Gastrocnemius medialis (tissue), 4 donors: ENCODE data around the gene ADRA2B. TPM values are rescaled to one million over a fixed set of nuclear protein-coding genes. Genes with fewer than 3 reads are reported as not detected.

Experiments used
- ATAC-seq, 2 donors: fragments of 150-250 bp; one replicate each; pipeline ENCODE4 v1.9.1; 2016
- DNase-seq, 2 donors: peaks; one replicate each; pipeline ENCODE4 v3.0.0-alpha.2; 2019
- H3K27ac ChIP-seq, 4 donors: fragments of 200-600 bp; sonication (generic); 1 replicate in 1 of 4; 2 replicates in 3 of 4; pipeline ENCODE4 v1.5.1; 2016 to 2018; ENCODE audit warnings: mild to moderate bottlenecking in 2 of 4, moderate library complexity in 1 of 4
- H3K27me3 ChIP-seq, 3 donors: fragments of 200-600 bp; sonication (generic) in 2 of 3; 1 replicate in 1 of 3; 2 replicates in 2 of 3; pipeline versions ENCODE4 v1.5.1 to v1.6.0; 2016 to 2019; ENCODE audit warnings: mild to moderate bottlenecking in 1 of 3, moderate library complexity in 1 of 3
- H3K36me3 ChIP-seq, 2 donors: fragments of 200-600 bp; sonication (generic) in 1 of 2; one replicate each; pipeline ENCODE4 v1.5.1; 2017 to 2018
- H3K4me1 ChIP-seq, 2 donors: fragments of 200-600 bp; sonication (generic) in 1 of 2; one replicate each; pipeline ENCODE4 v1.5.1; 2016 to 2017; ENCODE audit warnings: mild to moderate bottlenecking in 2 of 2
- H3K4me3 ChIP-seq, 4 donors: fragments of 200-600 bp; sonication (generic) in 3 of 4; 1 replicate in 1 of 4; 2 replicates in 3 of 4; pipeline ENCODE4 v1.5.1; 2016 to 2019; ENCODE audit warnings: mild to moderate bottlenecking in 2 of 4
- H3K9me3 ChIP-seq, 3 donors: fragments of 200-600 bp; sonication (generic) in 2 of 3; 1 replicate in 1 of 3; 2 replicates in 2 of 3; pipeline ENCODE4 v1.5.1; 2016 to 2019
- POLR2A ChIP-seq, 2 donors: fragments of 450-650 bp; IDR thresholded peaks; one replicate each; pipeline ENCODE4 v1.6.1; 2017; ENCODE audit warnings: antibody characterized with exemption in 2 of 2, mild to moderate bottlenecking in 2 of 2, moderate library complexity in 2 of 2
- in situ Hi-C, 4 donors: fragments of 200-750 bp; cut with MboI; loops; one replicate each; pipeline versions ENCODE4 v1.15.0 to v1.8.0; 2017; ENCODE audit warnings: low sequenced_read_pairs in 4 of 4
- intact Hi-C: fragments of 100-400 bp; cut with DNase I; formaldehyde crosslinking; loops from one replicate; pipeline ENCODE4 v1.15.1; 2023; ENCODE audit warnings: low total_unique reads
- total RNA-seq, 4 donors: library from RNA; depleted of rRNA; stranded (reverse); fragments of >200 nt; gene quantifications; one replicate each; pipeline versions ENCODE4 v1.1.0 to v1.2.3, GENCODE V29; 2016
- TF ChIP-seq, protein P1 (sequence below), 5 experiments: fragments of 450-650 bp in 3 of 5; fragments of 200-600 bp in 2 of 5; sonication (generic) in 2 of 5; IDR thresholded peaks in 4 of 5; conservative IDR thresholded peaks in 1 of 5; 1 replicate in 4 of 5; 2 replicates in 1 of 5; pipeline ENCODE4 v1.5.1; 2016 to 2019; ENCODE audit warnings: antibody characterized with exemption in 5 of 5, mild to moderate bottlenecking in 3 of 5, moderate library complexity in 3 of 5

Gene ADRA2B
- total RNA-seq, 4 donors from 2014 or later, result 2.4 to 5.6 (median 3.6) TPM

DNA sequence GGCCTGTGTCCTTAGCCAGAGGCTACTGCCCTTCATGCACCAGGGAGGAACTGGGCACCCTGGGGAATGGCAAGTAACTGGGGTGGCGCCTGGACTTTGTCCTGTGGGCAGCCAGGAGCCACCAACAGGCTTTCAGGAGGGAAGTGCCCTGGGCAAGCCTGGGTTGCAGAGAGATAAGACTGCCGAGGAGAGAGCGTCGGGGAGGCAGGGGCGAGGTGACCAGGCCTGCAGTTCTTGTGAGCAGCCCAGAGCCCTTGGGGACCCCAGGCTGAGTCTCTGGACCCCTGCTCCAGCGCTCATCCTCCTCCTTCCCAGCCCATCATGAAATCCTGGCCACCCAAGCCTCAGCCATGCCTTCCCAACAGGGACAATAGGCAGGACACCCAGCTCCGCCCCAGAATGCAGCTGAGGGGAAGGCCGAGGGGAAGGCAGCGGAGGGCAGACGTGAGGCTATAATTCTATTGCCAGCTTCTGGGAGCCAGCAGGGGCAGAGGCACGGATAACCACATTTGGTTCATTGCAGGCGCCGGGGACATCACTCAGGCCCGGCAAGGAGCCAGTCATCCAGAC lies 25.1 kb downstream of the ADRA2B start:
- Histone ChIP-seq H3K4me3 (no peak overlapping the region), H3K36me3 (no peaks in the 10 kb centered on the region), H3K27me3 (no peaks in the 10 kb centered on the region), H3K9me3 (no peaks in the 10 kb centered on the region), H3K4me1 (no peaks in the 10 kb centered on the region), H3K27ac (no peak overlapping the region)
- ATAC-seq, result no peak
- intact Hi-C loops, result no loop called here
- no peak for DNase-seq
- TF ChIP-seq POLR2A (IDR thresholded peaks at IDR 0.05), result no peak
- TF ChIP-seq, protein P1, sequence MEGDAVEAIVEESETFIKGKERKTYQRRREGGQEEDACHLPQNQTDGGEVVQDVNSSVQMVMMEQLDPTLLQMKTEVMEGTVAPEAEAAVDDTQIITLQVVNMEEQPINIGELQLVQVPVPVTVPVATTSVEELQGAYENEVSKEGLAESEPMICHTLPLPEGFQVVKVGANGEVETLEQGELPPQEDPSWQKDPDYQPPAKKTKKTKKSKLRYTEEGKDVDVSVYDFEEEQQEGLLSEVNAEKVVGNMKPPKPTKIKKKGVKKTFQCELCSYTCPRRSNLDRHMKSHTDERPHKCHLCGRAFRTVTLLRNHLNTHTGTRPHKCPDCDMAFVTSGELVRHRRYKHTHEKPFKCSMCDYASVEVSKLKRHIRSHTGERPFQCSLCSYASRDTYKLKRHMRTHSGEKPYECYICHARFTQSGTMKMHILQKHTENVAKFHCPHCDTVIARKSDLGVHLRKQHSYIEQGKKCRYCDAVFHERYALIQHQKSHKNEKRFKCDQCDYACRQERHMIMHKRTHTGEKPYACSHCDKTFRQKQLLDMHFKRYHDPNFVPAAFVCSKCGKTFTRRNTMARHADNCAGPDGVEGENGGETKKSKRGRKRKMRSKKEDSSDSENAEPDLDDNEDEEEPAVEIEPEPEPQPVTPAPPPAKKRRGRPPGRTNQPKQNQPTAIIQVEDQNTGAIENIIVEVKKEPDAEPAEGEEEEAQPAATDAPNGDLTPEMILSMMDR (IDR thresholded peaks at IDR 0.05 in 4 of 5, conservative IDR thresholded peaks at IDR 0.05 in 1 of 5), result no peak
- in situ Hi-C loops, result no loop called here

DNA sequence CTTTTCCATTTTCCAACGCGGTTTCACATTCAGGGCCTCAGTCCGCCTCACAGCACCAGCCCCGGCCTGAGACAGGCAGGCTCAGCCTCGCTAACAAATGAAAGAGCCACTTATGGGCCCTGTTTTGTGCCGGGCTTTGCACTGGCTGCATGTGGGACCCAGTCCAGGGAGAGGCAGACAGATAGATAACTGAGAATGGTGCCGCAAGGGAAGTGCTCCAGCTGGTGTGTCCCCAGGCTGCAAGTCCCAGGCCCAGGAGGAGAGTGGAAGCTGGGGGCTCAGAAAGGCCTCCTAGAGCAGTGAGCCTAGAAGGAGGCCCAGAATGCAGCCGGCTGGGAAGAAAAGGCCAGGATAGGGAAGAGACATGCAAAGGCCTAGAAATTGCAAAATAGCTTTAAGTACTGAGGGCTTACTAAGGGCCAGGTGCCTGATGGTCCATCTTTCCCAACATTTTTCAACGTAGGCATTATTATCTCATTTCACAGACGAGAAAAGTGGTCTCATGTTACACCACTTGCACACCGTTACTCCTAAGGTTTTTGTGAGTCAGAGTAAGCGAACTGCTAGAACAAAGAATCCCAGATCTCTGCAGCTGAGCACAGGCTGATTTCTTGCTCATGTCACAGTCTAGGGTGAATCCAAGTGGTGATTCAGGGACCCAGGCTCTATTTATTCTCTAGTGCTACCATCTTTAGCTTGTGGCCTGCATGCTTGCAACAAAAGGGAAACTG lies 26.0 kb downstream of the ADRA2B start:
- DNase-seq, result no peak
- H3K9me3 ChIP-seq, result no peaks in the 10 kb centered on the region
- intact Hi-C loops, result no loop called here
- H3K27ac ChIP-seq, result no peak overlapping the region
- no peaks in the 10 kb centered on the region for H3K4me1 ChIP-seq
- no peaks in the 10 kb centered on the region for H3K36me3 ChIP-seq
- H3K27me3 ChIP-seq, result no peaks in the 10 kb centered on the region
- ATAC-seq, result no peak
- H3K4me3 ChIP-seq, result no peak overlapping the region
- TF ChIP-seq, protein P1 (IDR thresholded peaks at IDR 0.05 in 4 of 5, conservative IDR thresholded peaks at IDR 0.05 in 1 of 5), result no peak
- TF ChIP-seq POLR2A (IDR thresholded peaks at IDR 0.05), result no peak
- in situ Hi-C loops, result no loop called here

DNA sequence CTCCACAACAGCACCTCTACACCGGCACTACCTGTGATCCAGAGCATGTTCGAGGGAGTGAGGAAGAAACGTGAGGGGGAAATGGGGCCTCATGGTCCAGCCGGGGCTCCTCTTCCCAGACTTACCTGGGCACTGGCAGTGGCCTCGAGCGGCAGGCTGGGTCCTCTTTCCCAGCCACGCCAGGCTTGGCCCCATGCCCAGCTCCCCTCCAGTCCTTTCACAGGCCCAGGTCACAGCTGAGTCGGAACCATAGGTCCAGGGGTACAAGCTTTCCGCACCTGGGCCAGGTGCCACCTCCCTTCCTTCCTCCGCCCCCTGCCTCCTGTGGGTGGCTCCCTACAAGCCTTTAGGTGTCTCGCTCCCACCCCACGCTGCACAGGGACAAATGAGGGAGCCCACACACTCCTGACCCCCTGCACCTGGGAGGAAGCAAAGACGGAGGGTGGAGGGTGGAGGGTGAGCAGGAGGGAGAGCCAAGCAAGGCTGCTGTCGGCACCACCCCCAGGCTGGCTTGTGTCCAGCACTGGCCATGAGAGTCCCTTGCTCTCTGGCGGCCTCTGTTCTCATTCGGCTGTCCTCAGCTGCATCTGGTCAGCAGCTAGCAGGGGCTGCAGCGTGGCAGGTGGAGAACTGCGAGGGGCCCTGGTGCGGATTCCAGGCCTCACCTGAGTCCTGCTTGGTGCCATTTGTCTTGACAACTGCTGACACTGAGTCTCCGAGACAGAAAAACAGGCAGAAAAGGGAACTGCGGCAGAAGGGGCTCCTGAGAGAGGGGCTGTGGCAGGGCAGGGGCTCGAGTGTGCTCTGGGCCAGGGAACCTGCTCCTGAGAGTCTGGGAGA lies 26.8 kb downstream of the ADRA2B start:
- Histone ChIP-seq H3K9me3 (no peaks in the 10 kb centered on the region), H3K27me3 (no peaks in the 10 kb centered on the region), H3K27ac (no peak overlapping the region), H3K36me3 (no peaks in the 10 kb centered on the region), H3K4me1 (peaks cover 0 to under 1% of the 10 kb centered on the region in 2 donors), H3K4me3 (no peak overlapping the region)
- intact Hi-C loops (no loop called here), in situ Hi-C loops (no loop called here)
- TF ChIP-seq, protein P1 (IDR thresholded peaks at IDR 0.05 in 4 of 5, conservative IDR thresholded peaks at IDR 0.05 in 1 of 5), result no peak
- TF ChIP-seq POLR2A (IDR thresholded peaks at IDR 0.05), result no peak
- ATAC-seq (no peak), DNase-seq (no peak)

DNA sequence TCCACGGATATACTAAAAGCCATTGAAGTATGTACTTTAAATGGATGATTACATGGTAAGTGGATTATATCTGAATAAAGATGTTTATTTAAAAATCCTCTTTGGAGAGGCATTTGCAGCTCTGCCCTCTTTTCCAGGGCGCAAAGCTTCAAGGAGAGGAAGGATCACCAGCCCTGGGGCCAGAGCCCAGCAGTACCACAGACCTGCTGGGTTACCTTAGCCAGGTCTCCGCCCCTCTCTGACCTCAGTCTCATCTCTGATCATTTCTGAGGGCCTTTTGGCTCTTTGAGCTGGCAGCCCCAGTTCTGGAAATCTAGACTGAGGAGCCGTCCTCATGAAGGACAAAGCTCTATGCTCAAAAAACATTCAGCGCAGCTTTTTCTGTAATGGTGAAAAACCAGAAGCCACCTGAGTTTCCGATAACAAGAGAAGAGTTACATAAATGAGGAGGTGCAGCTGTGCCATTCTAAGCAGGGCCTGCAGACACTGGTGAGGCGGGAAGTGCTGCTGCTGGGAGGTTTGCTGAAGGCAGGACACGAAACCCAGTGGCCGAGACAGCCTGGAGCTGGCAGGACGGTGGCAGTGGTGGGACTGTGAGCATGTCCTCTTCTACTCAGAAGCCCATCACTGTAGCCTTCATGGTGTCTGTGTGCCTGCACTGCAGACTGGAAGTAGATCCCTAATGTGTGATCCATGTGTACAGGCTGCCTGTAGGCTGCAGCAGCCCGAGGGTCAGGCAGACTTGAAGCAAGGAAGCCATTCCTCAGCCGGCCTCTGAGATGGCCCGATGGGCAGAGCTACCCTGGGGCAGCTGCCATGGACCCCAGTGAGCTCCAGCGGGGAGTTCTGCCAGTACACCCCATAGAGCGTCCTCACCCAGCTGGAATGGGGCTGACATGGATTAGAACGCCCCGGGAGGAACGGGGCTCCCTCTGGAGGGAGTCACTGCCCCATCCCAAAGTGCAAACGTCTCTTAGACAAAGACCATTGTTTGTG lies 27.7 kb downstream of the ADRA2B start:
- in situ Hi-C loops, result no loop called here
- ATAC-seq (no peak), DNase-seq (no peak)
- TF ChIP-seq, protein P1 (IDR thresholded peaks at IDR 0.05 in 4 of 5, conservative IDR thresholded peaks at IDR 0.05 in 1 of 5), result no peak
- TF ChIP-seq POLR2A (IDR thresholded peaks at IDR 0.05), result no peak
- Histone ChIP-seq H3K4me3 (no peak overlapping the region), H3K9me3 (no peaks in the 10 kb centered on the region), H3K27me3 (no peaks in the 10 kb centered on the region), H3K36me3 (no peaks in the 10 kb centered on the region), H3K27ac (no peak overlapping the region), H3K4me1 (peaks cover 3 to 9% of the 10 kb centered on the region in 2 donors)
- intact Hi-C loops, result no loop called here
